Naive thymus-derived CD4-positive, alpha-beta T cell (primary cell): ENCODE results near the gene SNX25. TPM values are rescaled to one million over a fixed set of nuclear protein-coding genes. Genes with fewer than 3 reads are reported as not detected.

Experiments
- ATAC-seq: fragments of 150-1000 bp; cut with Tn5 transposase; 2 replicates; pipeline ENCODE4 v1.10.0; 2021; ENCODE audit warnings: mild to moderate bottlenecking, moderate library complexity
- CTCF ChIA-PET: fragments of 350-600 bp; sonication (Branson Sonifier 250); formaldehyde crosslinking; loops from one replicate; lab custom pipeline; 2021; ENCODE audit warnings: antibody characterized with exemption; lab: Charles Lee
- POLR2A ChIA-PET: fragments of 350-600 bp; sonication (Branson Sonifier 250); formaldehyde crosslinking; loops from one replicate; lab custom pipeline; 2021; ENCODE audit warnings: antibody characterized with exemption, inconsistent platforms; lab: Charles Lee
- DNase-seq, 9 donors: peaks; one replicate each; pipeline versions ENCODE4 v3.0.0 to v3.0.0-alpha.2; 2020 to 2022; ENCODE audit warnings: mixed read lengths in 1 of 9
- H3K27ac ChIP-seq: one replicate; pipeline ENCODE4 v1.7.0; 2013; ENCODE audit warnings: mild to moderate bottlenecking, low read depth, low read length, moderate library complexity
- H3K27me3 ChIP-seq, 2 donors: one replicate each; pipeline ENCODE4 v1.7.0; 2013; ENCODE audit warnings: low read length in 2 of 2, mild to moderate bottlenecking in 2 of 2, moderate library complexity in 2 of 2; ENCODE audit not compliant: control insufficient read depth in 2 of 2, insufficient read depth in 2 of 2
- H3K36me3 ChIP-seq, 3 experiments: 1 replicate in 2 of 3; 2 replicates in 1 of 3; pipeline ENCODE4 v1.7.0; 2013; ENCODE audit warnings: low read length in 3 of 3, mild to moderate bottlenecking in 3 of 3, moderate library complexity in 1 of 3; ENCODE audit not compliant: insufficient read depth in 3 of 3, control insufficient read depth in 2 of 3
- H3K4me1 ChIP-seq, 2 donors: one replicate each; pipeline ENCODE4 v1.7.0; 2013; ENCODE audit warnings: low read length in 2 of 2, mild to moderate bottlenecking in 2 of 2, moderate library complexity in 1 of 2; ENCODE audit not compliant: control insufficient read depth in 2 of 2, insufficient read depth in 2 of 2
- H3K4me3 ChIP-seq: 2 replicates; pipeline ENCODE4 v1.7.0; 2013; ENCODE audit warnings: mild to moderate bottlenecking, low read length
- H3K9me3 ChIP-seq, 3 experiments: 1 replicate in 2 of 3; 2 replicates in 1 of 3; pipeline ENCODE4 v1.7.0; 2013; ENCODE audit warnings: low read length in 3 of 3; ENCODE audit not compliant: control insufficient read depth in 2 of 3
- H3K27ac Mint-ChIP-seq, 9 donors: one replicate each; pipeline ENCODE4 v1.8.0; 2020 to 2022; ENCODE audit warnings: mixed read lengths in 9 of 9, mild to moderate bottlenecking in 8 of 9, moderate library complexity in 5 of 9, inconsistent platforms in 2 of 9
- H3K27me3 Mint-ChIP-seq, 5 donors: one replicate each; pipeline ENCODE4 v1.8.0; 2021 to 2022; ENCODE audit warnings: mixed read lengths in 5 of 5, mild to moderate bottlenecking in 1 of 5
- H3K36me3 Mint-ChIP-seq, 5 donors: one replicate each; pipeline ENCODE4 v1.8.0; 2020 to 2022; ENCODE audit warnings: mixed read lengths in 5 of 5, mild to moderate bottlenecking in 3 of 5, inconsistent platforms in 1 of 5
- H3K4me1 Mint-ChIP-seq, 7 donors: one replicate each; pipeline ENCODE4 v1.8.0; 2020 to 2022; ENCODE audit warnings: mixed read lengths in 7 of 7, mild to moderate bottlenecking in 3 of 7, inconsistent platforms in 1 of 7
- H3K4me3 Mint-ChIP-seq, 10 donors: one replicate each; pipeline ENCODE4 v1.8.0; 2020 to 2022; ENCODE audit warnings: mild to moderate bottlenecking in 10 of 10, mixed read lengths in 10 of 10, moderate library complexity in 6 of 10, inconsistent platforms in 2 of 10
- H3K9me3 Mint-ChIP-seq, 11 donors: one replicate each; pipeline ENCODE4 v1.8.0; 2020 to 2022; ENCODE audit warnings: mixed read lengths in 11 of 11, mild to moderate bottlenecking in 4 of 11, inconsistent platforms in 1 of 11, moderate library complexity in 1 of 11
- intact Hi-C, 2 donors: fragments of 100-400 bp; cut with micrococcal nuclease; formaldehyde crosslinking; loops; one replicate each; pipeline ENCODE4 v1.15.1; 2023
- polyA plus RNA-seq, 2 donors: library from polyadenylated mRNA; unstranded; fragments of 300-500 nt; fragmentation: Illumina TruSeq; gene quantifications; one replicate each; pipeline ENCODE4 v1.2.3, GENCODE V29; 2021
- total RNA-seq, 6 experiments: library from RNA in 5 of 6; stranded (reverse) in 5 of 6; gene quantifications; 1 replicate in 5 of 6; 2 replicates in 1 of 6; pipeline ENCODE4 v1.2.3 and lab custom pipeline; 2021 to 2026

SNX25 gene
- total and polyA plus RNA-seq, 7 experiments from 2014 or later = 3.9 to 18.9 (median 9.8) TPM

GRCh38 chr4:185411849-185412248 is 202.5 kb downstream of the SNX25 start:
- H3K27ac ChIP-seq = no peak overlapping the region
- intact Hi-C loops = no loop called here

GRCh38 chr4:185412412-185412811 is 203.0 kb downstream of the SNX25 start:
- ATAC-seq (no peak), DNase-seq (no peak)
- Mint-ChIP-seq H3K27me3 (no peaks in the 10 kb centered on the region), H3K4me1 (peaks cover 0 to 4% (median 4%) of the 10 kb centered on the region in 7 donors), H3K27ac (no peak overlapping the region), H3K36me3 (peaks cover 8 to 39% (median 25%) of the 10 kb centered on the region in 5 donors), H3K4me3 (no peak overlapping the region), H3K9me3 (peaks cover 0 to 3% (median 0%) of the 10 kb centered on the region in 11 donors)
- intact Hi-C loops = no loop called here
- Histone ChIP-seq H3K36me3 (peaks cover 3 to 31% (median 8%) of the 10 kb centered on the region in 3 experiments), H3K4me1 (no peaks in the 10 kb centered on the region), H3K27me3 (no peaks in the 10 kb centered on the region), H3K4me3 (no peak overlapping the region), H3K27ac (no peak overlapping the region), H3K9me3 (no peaks in the 10 kb centered on the region)
- ChIA-PET POLR2A (interaction anchor here (1.0 kb wide), 1 partner anchor 13 kb away, joined by 4 read pairs; the partner anchor contains the start of gene UFSP2), CTCF (no interaction called here)

More at GRCh38 chr4:185411849-185412248, 202.5 kb downstream of the SNX25 start:
- H3K4me3 Mint-ChIP-seq = no peak overlapping the region
- ChIA-PET POLR2A (interaction anchor here (1.0 kb wide), 1 partner anchor 14 kb away, joined by 4 read pairs; the partner anchor contains the start of gene UFSP2), CTCF (no interaction called here)
- H3K9me3 Mint-ChIP-seq = peaks cover 0 to 3% (median 0%) of the 10 kb centered on the region in 11 donors
- Histone ChIP-seq H3K36me3 (peaks cover 0 to 25% (median 8%) of the 10 kb centered on the region in 3 experiments), H3K4me1 (no peaks in the 10 kb centered on the region), H3K4me3 (no peak overlapping the region), H3K27me3 (no peaks in the 10 kb centered on the region), H3K9me3 (no peaks in the 10 kb centered on the region)
- H3K4me1 Mint-ChIP-seq = peaks cover 0 to 4% (median 0%) of the 10 kb centered on the region in 7 donors
- ATAC-seq (no peak), DNase-seq (no peak)
- H3K36me3 Mint-ChIP-seq = peaks cover 4 to 35% (median 20%) of the 10 kb centered on the region in 5 donors
- no peaks in the 10 kb centered on the region for H3K27me3 Mint-ChIP-seq
- no peak overlapping the region for H3K27ac Mint-ChIP-seq

Other genes with a start within 250 kb of the SNX25 start
- gene HELT, start 191.1 kb upstream of the SNX25 start, total RNA-seq = not detected
- not detected for gene HELT, start 191.1 kb upstream of the SNX25 start, polyA plus RNA-seq
- gene SLC25A4, start 66.3 kb upstream of the SNX25 start, total RNA-seq = 1 to 10 TPM in 4 of 5 experiments, under 1 TPM in 1; 0.60 to 7.2 (median 4.9) TPM
- 1 to 10 TPM; 2.7 to 3.8 TPM for gene SLC25A4, start 66.3 kb upstream of the SNX25 start, polyA plus RNA-seq
- 10 to 100 TPM; 23.6 to 46.5 (median 38.0) TPM for gene CFAP97, start 5.6 kb upstream of the SNX25 start, total RNA-seq
- 100 to 1,000 TPM in 1 of 2 donors, 10 to 100 TPM in 1; 95.4 to 103 TPM for gene CFAP97, start 5.6 kb upstream of the SNX25 start, polyA plus RNA-seq
- 1 to 10 TPM in 4 of 5 experiments, under 1 TPM in 1; 0.82 to 2.4 (median 1.7) TPM for gene LRP2BP, start 186.3 kb downstream of the SNX25 start, total RNA-seq
- under 1 TPM; 0.58 to 0.79 TPM for gene LRP2BP, start 186.3 kb downstream of the SNX25 start, polyA plus RNA-seq
- 10 to 100 TPM in 3 of 5 experiments, 1 to 10 TPM in 2; 3.2 to 18.6 (median 10.9) TPM for gene ANKRD37, start 187.2 kb downstream of the SNX25 start, total RNA-seq
- gene ANKRD37, start 187.2 kb downstream of the SNX25 start, polyA plus RNA-seq = 1 to 10 TPM; 8.0 to 8.5 TPM
- 10 to 100 TPM; 13.9 to 34.5 (median 21.0) TPM for gene UFSP2, start 216.4 kb downstream of the SNX25 start, total RNA-seq
- 10 to 100 TPM; 49.9 to 54.6 TPM for gene UFSP2, start 216.4 kb downstream of the SNX25 start, polyA plus RNA-seq